GM18867 (cell line): ENCODE data around the gene VSIG1.

Experiments
- ATAC-seq: cut with Tn5 transposase; IDR thresholded peaks from one replicate; pipeline ENCODE4 v1.9.1; 2021; ENCODE audit warnings: mild to moderate bottlenecking, moderate library complexity; ENCODE audit not compliant: unreplicated experiment

Gene VSIG1

GRCh38 chrX:108064001-108064400 lies 19.1 kb downstream of the VSIG1 start:
- no peak for ATAC-seq

GRCh38 chrX:108064613-108065012 lies 19.7 kb downstream of the VSIG1 start:
- ATAC-seq: peak; percentile 75

GRCh38 chrX:108068121-108068520 lies 23.3 kb downstream of the VSIG1 start:
- ATAC-seq: no peak

GRCh38 chrX:108070891-108071290 lies 26.0 kb downstream of the VSIG1 start:
- no peak for ATAC-seq

GRCh38 chrX:108071578-108071977 lies 26.7 kb downstream of the VSIG1 start:
- ATAC-seq: no peak

- no peak for ATAC-seq
Observed at GRCh38 chrX:108072746-108073145, 27.9 kb downstream of the VSIG1 start.

- no peak for ATAC-seq
Observed at GRCh38 chrX:108081110-108081509, 36.2 kb downstream of the VSIG1 start.

GRCh38 chrX:108087792-108088191 lies 42.9 kb downstream of the VSIG1 start:
- no peak for ATAC-seq

GRCh38 chrX:108088511-108088910 lies 43.6 kb downstream of the VSIG1 start:
- no peak for ATAC-seq

GRCh38 chrX:108090491-108091263 lies 45.8 kb downstream of the VSIG1 start:
- no peak for ATAC-seq

- ATAC-seq: peak; percentile 96
Observed at GRCh38 chrX:108091264-108091877, 46.5 kb downstream of the VSIG1 start, which contains the start of the genes ATG4A and PSMD10. Gene ATG4A (plus strand): TSS chrX:108091778. CDS start chrX:108091827, 49 bp downstream. Gene PSMD10 (minus strand): TSS chrX:108091542. CDS start chrX:108091520, 22 bp downstream.

GRCh38 chrX:108091878-108092291 lies 47.0 kb downstream of the VSIG1 start:
- peak; percentile 43 for ATAC-seq

- ATAC-seq: no peak
Observed at GRCh38 chrX:108097380-108097779, 52.5 kb downstream of the VSIG1 start.

GRCh38 chrX:108105473-108105872 lies 60.6 kb downstream of the VSIG1 start:
- ATAC-seq: no peak

- ATAC-seq: no peak
Observed at GRCh38 chrX:108114541-108114940, 69.7 kb downstream of the VSIG1 start.

GRCh38 chrX:108117988-108118387 lies 73.1 kb downstream of the VSIG1 start:
- ATAC-seq: no peak

GRCh38 chrX:108121291-108121690 lies 76.4 kb downstream of the VSIG1 start:
- no peak for ATAC-seq

GRCh38 chrX:108122748-108123147 lies 77.9 kb downstream of the VSIG1 start:
- ATAC-seq: no peak

GRCh38 chrX:108123591-108124366 lies 78.9 kb downstream of the VSIG1 start:
- no peak for ATAC-seq

- no peak for ATAC-seq
Observed at GRCh38 chrX:108126661-108127060, 81.8 kb downstream of the VSIG1 start.

- no peak for ATAC-seq
Observed at GRCh38 chrX:108127152-108127551, 82.3 kb downstream of the VSIG1 start.
